MCF 10A (cell line): ENCODE measurements around the gene SELENOV. TPM values are rescaled to one million over a fixed set of nuclear protein-coding genes. Genes with fewer than 3 reads are reported as not detected.

Source experiments
- BruUV-seq: library from RNA; stranded (reverse); fragments of 400-500 nt; replicated peaks from 2 replicates; lab custom pipeline; 2021; lab: Mats Ljungman, UMichigan
- CTCF ChIA-PET: fragments of 300-600 bp; sonication (Branson Sonifier 250); formaldehyde crosslinking; extraction: SDS; loops from one replicate; lab custom pipeline; 2021; ENCODE audit warnings: antibody characterized with exemption, inconsistent platforms; lab: Yijun Ruan, JAX
- POLR2A ChIA-PET: fragments of 300-600, 350-650 bp; sonication (Branson Sonifier 250); formaldehyde crosslinking; extraction: SDS; loops from one replicate; lab custom pipeline; 2020; ENCODE audit warnings: antibody characterized with exemption, inconsistent platforms; lab: Yijun Ruan, JAX
- DNase-seq: peaks from one replicate; pipeline ENCODE4 v3.0.0-alpha.2; 2018; ENCODE audit not compliant: unreplicated experiment
- H3K27ac Mint-ChIP-seq: one replicate; pipeline ENCODE4 v1.8.0; 2022; ENCODE audit warnings: mild to moderate bottlenecking, low read depth, mixed read lengths; ENCODE audit not compliant: unreplicated experiment
- H3K27me3 Mint-ChIP-seq: one replicate; pipeline ENCODE4 v1.8.0; 2022; ENCODE audit warnings: mixed read lengths; ENCODE audit not compliant: insufficient read depth, unreplicated experiment
- H3K36me3 Mint-ChIP-seq: one replicate; pipeline ENCODE4 v1.8.0; 2022; ENCODE audit warnings: mild to moderate bottlenecking, moderate library complexity, mixed read lengths; ENCODE audit not compliant: insufficient read depth, unreplicated experiment
- H3K4me1 Mint-ChIP-seq: one replicate; pipeline ENCODE4 v1.8.0; 2022; ENCODE audit warnings: mixed read lengths; ENCODE audit not compliant: insufficient read depth, unreplicated experiment
- H3K4me3 Mint-ChIP-seq: one replicate; pipeline ENCODE4 v1.8.0; 2022; ENCODE audit warnings: mild to moderate bottlenecking, moderate library complexity, mixed read lengths; ENCODE audit not compliant: unreplicated experiment
- H3K9me3 Mint-ChIP-seq: one replicate; pipeline ENCODE4 v1.8.0; 2022; ENCODE audit warnings: mixed read lengths; ENCODE audit not compliant: unreplicated experiment
- CTCF ChIP-seq: fragments of 200-600 bp; IDR thresholded peaks from one replicate; pipeline ENCODE4 v1.8.0; 2022; ENCODE audit warnings: antibody characterized with exemption, mild to moderate bottlenecking; ENCODE audit not compliant: unreplicated experiment
- intact Hi-C: fragments of 100-400 bp; cut with micrococcal nuclease; formaldehyde crosslinking; loops from 2 replicates; pipeline ENCODE4 v1.14.1; 2022
- total RNA-seq: library from RNA; stranded (reverse); gene quantifications from 2 replicates; pipeline ENCODE4 v1.2.3, GENCODE V29; 2022

The SELENOV gene
- total RNA-seq, 1 experiment from 2014 or later: not detected

- DNase-seq: peak; percentile 97
- TSS peak; percentile 63 for BruUV-seq
- peak; percentile 98 for TF ChIP-seq CTCF
- no peaks in the 10 kb centered on the region for H3K9me3 Mint-ChIP-seq
- H3K4me3 Mint-ChIP-seq: peak within 1 kb of the TSS; percentile 81
- H3K36me3 Mint-ChIP-seq: peaks cover 37% of the 10 kb centered on the region
- no peaks in the 10 kb centered on the region for H3K27me3 Mint-ChIP-seq
- intact Hi-C loops: loop anchor here (1.0 to 10.0 kb wide), 4 partner anchors 58 to 408 kb away; partner anchors contain the start of gene PAK4
- peak within 1 kb of the TSS; percentile 79 for H3K27ac Mint-ChIP-seq
- ChIA-PET POLR2A (interaction anchor here (0.7 to 3.6 kb wide), 12 partner anchors 20 to 141 kb away, joined by 3 to 21 read pairs (median 4); partner anchors contain the start of genes MED29, PAF1, RPS16 and SUPT5H), CTCF (interaction anchor here (0.6 to 3.5 kb wide), 34 partner anchors 8 to 577 kb away, joined by 3 to 51 read pairs (median 4); partner anchors contain the start of genes DLL3, RPS16 and SUPT5H)
- H3K4me1 Mint-ChIP-seq: peaks cover 5% of the 10 kb centered on the region
Measured at GRCh38 chr19:39532233-39533002, 17.5 kb downstream of the SELENOV start, which contains the start of gene EID2B. TSS of gene EID2B (minus strand) at chr19:39532852. CDS start at chr19:39532802, 50 bp downstream.

- Mint-ChIP-seq H3K27ac (peak overlapping the region; percentile 79), H3K36me3 (peaks cover 32% of the 10 kb centered on the region), H3K9me3 (no peaks in the 10 kb centered on the region), H3K27me3 (no peaks in the 10 kb centered on the region), H3K4me3 (peak overlapping the region; percentile 81), H3K4me1 (peaks cover 7% of the 10 kb centered on the region)
- intact Hi-C loops: loop anchor here (5.0 to 10.0 kb wide), 2 partner anchors 136 to 408 kb away; partner anchors contain the start of gene PAK4
- TF ChIP-seq CTCF: no peak
- BruUV-seq: no TSS peak
- ChIA-PET CTCF (interaction anchor here (0.5 to 3.5 kb wide), 32 partner anchors 9 to 578 kb away, joined by 3 to 51 read pairs (median 5); partner anchors contain the start of genes DLL3, RPS16 and SUPT5H), POLR2A (interaction anchor here (0.7 to 3.6 kb wide), 12 partner anchors 21 to 141 kb away, joined by 3 to 21 read pairs (median 4); partner anchors contain the start of genes MED29, PAF1, RPS16 and SUPT5H)
- no peak for DNase-seq
Measured at GRCh38 chr19:39533003-39533512, 18.1 kb downstream of the SELENOV start.

- no TSS peak for BruUV-seq
- ChIA-PET POLR2A (interaction anchor here (0.7 to 3.6 kb wide), 6 partner anchors 88 to 602 kb away, joined by 3 to 21 read pairs (median 6); partner anchors contain the start of genes MED29, PAF1, RPS16 and SUPT5H), CTCF (interaction anchor here (0.5 to 3.5 kb wide), 19 partner anchors 10 to 192 kb away, joined by 3 to 51 read pairs (median 5); partner anchors contain the start of genes DLL3, RPS16 and SAMD4B)
- Mint-ChIP-seq H3K4me3 (no peak overlapping the region), H3K4me1 (peaks cover 14% of the 10 kb centered on the region), H3K9me3 (no peaks in the 10 kb centered on the region), H3K36me3 (peaks cover 29% of the 10 kb centered on the region), H3K27me3 (no peaks in the 10 kb centered on the region), H3K27ac (no peak overlapping the region)
- no peak for DNase-seq
- no peak for TF ChIP-seq CTCF
- intact Hi-C loops: loop anchor here (5.0 to 10.0 kb wide), 2 partner anchors 136 to 409 kb away; partner anchors contain the start of gene PAK4
Measured at GRCh38 chr19:39533791-39534190, 18.9 kb downstream of the SELENOV start.
